ENCODE data around the gene NCOA7. TPM values are rescaled to one million over a fixed set of nuclear protein-coding genes. Genes with fewer than 3 reads are reported as not detected.

The NCOA7 gene
- total and polyA plus RNA-seq, 10 of the 15 experiments (the other 5 are each of a cell fraction or from before 2014, with no cell fraction given), result 18.9 to 50.3 (median 34.2) TPM

DNA sequence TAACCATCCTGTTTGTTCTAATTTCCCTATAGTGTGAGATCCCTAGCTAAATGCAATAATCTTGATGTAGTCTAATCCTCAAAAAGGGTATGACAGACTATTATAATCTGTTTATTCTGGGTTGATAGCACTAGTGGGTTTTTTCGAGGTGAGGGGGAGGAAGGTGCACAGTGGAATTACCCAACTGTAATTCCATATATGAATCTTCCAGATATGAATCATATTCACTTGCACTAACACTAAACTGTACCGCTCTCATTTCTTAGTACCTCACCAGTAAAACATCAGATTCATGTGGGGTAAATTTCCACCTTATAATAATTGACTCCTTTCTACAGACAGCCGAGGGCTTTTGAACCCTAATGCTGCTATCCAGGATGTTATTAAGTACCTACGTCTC is 16.5 kb downstream of the NCOA7 start:
- POLR2A ChIA-PET, result interaction anchor here (1.3 to 9.6 kb wide), 5 partner anchors 8 to 18 kb away, joined by 3 to 79 read pairs (median 15); partner anchors contain the start of gene NCOA7
- peak overlapping the region; percentile 32 for H3K4me2 ChIP-seq (ENCODE audit: control insufficient read depth, insufficient read depth)
- H3K27me3 ChIP-seq (replicated peaks in 1 of 2; ENCODE audit: control insufficient read depth in 2 of 2, insufficient read depth in 2 of 2, low read length in 1 of 2), result no peaks in the 10 kb centered on the region
- FAIRE-seq (no peak), ATAC-seq (peak; percentile 34), DNase-seq (ENCODE audit: low read depth, low spot score) (no peak)
- no peak overlapping the region for H3K9ac ChIP-seq (ENCODE audit: control insufficient read depth, insufficient read depth, low read length)
- no TSS peak for BruUV-seq (replicated peaks)
- SMC1A ChIA-PET (ENCODE audit: uncharacterized antibody, unreplicated experiment), result interaction anchor here (0.7 to 15.7 kb wide), 13 partner anchors 8 to 179 kb away, joined by 3 to 325 read pairs (median 5); partner anchors contain the start of genes NCOA7 and TRMT11
- WGBS (ENCODE audit: insufficient coverage, insufficient replicate concordance, low lambda C conversion rate, missing lambda C conversion rate), result 12% methylated on average over 4 of the region's 4 CpGs
- H3K79me2 ChIP-seq (ENCODE audit: control insufficient read depth, insufficient read depth, low read length), result peaks cover 59% of the 10 kb centered on the region
- in situ Hi-C loops (cut with MboI) (no loop called here), intact Hi-C loops (cut with micrococcal nuclease; ENCODE audit: unreplicated experiment) (no loop called here)
- peaks cover 85% of the 10 kb centered on the region for H3K4me1 ChIP-seq (ENCODE audit: control insufficient read depth, insufficient read depth, low read length)
- no peaks in the 10 kb centered on the region for H3K9me3 ChIP-seq (replicated peaks; ENCODE audit: control insufficient read depth, insufficient read depth, low read length)
- CTCF ChIA-PET, result interaction anchor here (1.1 to 10.3 kb wide), 6 partner anchors 10 to 189 kb away, joined by 3 to 197 read pairs (median 4); partner anchors contain the start of gene NCOA7
- no peak overlapping the region for H3K4me3 ChIP-seq
- no peaks in the 10 kb centered on the region for H4K20me1 ChIP-seq (ENCODE audit: control insufficient read depth, insufficient read depth)
- peak overlapping the region; percentile 43 for H3K27ac ChIP-seq (ENCODE audit: control insufficient read depth, insufficient read depth)
- H2AFZ ChIP-seq (ENCODE audit: control insufficient read depth, low read depth, low read length), result no peak overlapping the region
- RAD21 ChIA-PET (ENCODE audit: unreplicated experiment), result interaction anchor here (1.2 to 10.0 kb wide), 7 partner anchors 9 to 179 kb away, joined by 3 to 185 read pairs (median 5); partner anchors contain the start of genes NCOA7 and TRMT11
- H3K36me3 ChIP-seq (ENCODE audit: control insufficient read depth in 2 of 2, insufficient read depth in 2 of 2, low read length in 1 of 2), result no peaks in the 10 kb centered on the region
- TF ChIP-seq IKZF2 (IDR thresholded peaks at IDR 0.05) (peak; percentile 44 to 62; a peak in 3 of 4 replicates), E4F1 (IDR thresholded peaks at IDR 0.05; ENCODE audit: borderline replicate concordance, partially characterized antibody) (no peak), YY1 (IDR thresholded peaks at IDR 0.05; ENCODE audit: low read depth, low read length) (no peak), CREM (IDR thresholded peaks at IDR 0.05; ENCODE audit: low read depth) (peak; percentile 83), MTA2 (IDR thresholded peaks at IDR 0.05; ENCODE audit: low read depth) (peak; percentile 54), RELB (IDR thresholded peaks at IDR 0.05; ENCODE audit: low read depth) (peak; percentile 79; the same call in 1 of the 2 replicates), MEF2A (IDR thresholded peaks at IDR 0.05; ENCODE audit: insufficient read depth, low read depth, low read length) (peak; percentile 78), IKZF1 (conservative IDR thresholded peaks at IDR 0.05) (peak; percentile 61; the same call in 1 of the 2 replicates), ZBED1 (IDR thresholded peaks at IDR 0.05; ENCODE audit: borderline replicate concordance) (peak; percentile 84; the same call in 1 of the 2 replicates), JUND (IDR thresholded peaks at IDR 0.05; ENCODE audit: low read depth, low read length) (no peak; the same call in 1 of the 2 replicates), SIX5 (IDR thresholded peaks at IDR 0.05; ENCODE audit: low read depth, low read length, severe bottlenecking) (no peak), NR2F1 (conservative IDR thresholded peaks at IDR 0.05) (no peak), BCL3 (IDR thresholded peaks at IDR 0.05; ENCODE audit: borderline replicate concordance, insufficient read depth, low read depth, low read length, poor library complexity, severe bottlenecking) (peak; percentile 60), RUNX3 (IDR thresholded peaks at IDR 0.05; ENCODE audit: low read length) (peak; percentile 83), ETV6 (conservative IDR thresholded peaks at IDR 0.05 in 1 of 2, IDR thresholded peaks at IDR 0.05 in 1 of 2; ENCODE audit: borderline replicate concordance in 1 of 2, low read depth in 1 of 2) (peak in 1 of 2 experiments; percentile 56; a peak in 1 of 4 replicates), FOXM1 (IDR thresholded peaks at IDR 0.05; ENCODE audit: low read depth, low read length) (peak; percentile 90), RELA (IDR thresholded peaks at IDR 0.05; ENCODE audit: borderline replicate concordance, partially characterized antibody) (peak; percentile 72), ZNF217 (IDR thresholded peaks at IDR 0.05) (no peak)
- TF ChIP-seq, protein P1, sequence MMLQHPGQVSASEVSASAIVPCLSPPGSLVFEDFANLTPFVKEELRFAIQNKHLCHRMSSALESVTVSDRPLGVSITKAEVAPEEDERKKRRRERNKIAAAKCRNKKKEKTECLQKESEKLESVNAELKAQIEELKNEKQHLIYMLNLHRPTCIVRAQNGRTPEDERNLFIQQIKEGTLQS (IDR thresholded peaks at IDR 0.05; ENCODE audit: borderline replicate concordance, extremely low read depth, low read depth, low read length), result no peak

Data from GM12878 (cell line).